Measurements from ENCODE around the gene SULT4A1.
A peak's percentile ranks its signal among the peaks of the same experiment; 100 is the strongest.
"Not testable (repeated sequence)": the region's sequence is repeated elsewhere in the genome, so short reads cannot be mapped to it uniquely, and the experiment has no call there.

The SULT4A1 gene

GRCh38 chr22:43862074-43862881, at the start of gene SULT4A1:
Gene SULT4A1, minus strand, starts transcription at chr22:43862513. Its CDS starts 131 bp downstream, at chr22:43862382.
- DNase-seq (ENCODE audit: low spot score) = peak; percentile 44

GRCh38 chr22:43911351-43911750, 49.0 kb upstream of the SULT4A1 start:
- no peak for DNase-seq (ENCODE audit: low spot score)

- DNase-seq (ENCODE audit: low spot score) = no peak
Measured at GRCh38 chr22:43910178-43910695, 47.9 kb upstream of the SULT4A1 start.

- no peak for DNase-seq (ENCODE audit: low spot score)
Measured at GRCh38 chr22:43909708-43910107, 47.4 kb upstream of the SULT4A1 start.

- no peak for DNase-seq (ENCODE audit: low spot score)
Measured at GRCh38 chr22:43905681-43906080, 43.4 kb upstream of the SULT4A1 start.

GRCh38 chr22:43904412-43904811, 42.1 kb upstream of the SULT4A1 start:
- DNase-seq (ENCODE audit: low spot score) = not testable (repeated sequence)

- DNase-seq (ENCODE audit: low spot score) = not testable (repeated sequence)
Measured at GRCh38 chr22:43903033-43903432, 40.7 kb upstream of the SULT4A1 start.

- peak; percentile 70 for DNase-seq (ENCODE audit: low spot score)
Measured at GRCh38 chr22:43901976-43902643, 39.8 kb upstream of the SULT4A1 start.

- no peak for DNase-seq (ENCODE audit: low spot score)
Measured at GRCh38 chr22:43900206-43900605, 37.9 kb upstream of the SULT4A1 start.

- DNase-seq (ENCODE audit: low spot score) = peak; percentile 75
Measured at GRCh38 chr22:43897751-43898261, 35.5 kb upstream of the SULT4A1 start.

- no peak for DNase-seq (ENCODE audit: low spot score)
Measured at GRCh38 chr22:43895986-43896645, 33.8 kb upstream of the SULT4A1 start.

GRCh38 chr22:43894122-43894521, 31.8 kb upstream of the SULT4A1 start:
- DNase-seq (ENCODE audit: low spot score) = no peak

- no peak for DNase-seq (ENCODE audit: low spot score)
Measured at GRCh38 chr22:43893266-43893665, 31.0 kb upstream of the SULT4A1 start.

GRCh38 chr22:43892183-43892894, 30.0 kb upstream of the SULT4A1 start:
- no peak for DNase-seq (ENCODE audit: low spot score)

- DNase-seq (ENCODE audit: low spot score) = peak; percentile 53
Measured at GRCh38 chr22:43891360-43892182, 29.3 kb upstream of the SULT4A1 start, which contains the start of gene PNPLA5. Gene PNPLA5, minus strand, starts transcription at chr22:43892013. Its CDS starts 133 bp downstream, at chr22:43891880.

GRCh38 chr22:43890901-43891331, 28.6 kb upstream of the SULT4A1 start:
- DNase-seq (ENCODE audit: low spot score) = no peak

- peak; percentile 58 for DNase-seq (ENCODE audit: low spot score)
Measured at GRCh38 chr22:43889860-43890253, 27.5 kb upstream of the SULT4A1 start.

GRCh38 chr22:43889201-43889859, 27.0 kb upstream of the SULT4A1 start:
- no peak for DNase-seq (ENCODE audit: low spot score)

- DNase-seq (ENCODE audit: low spot score) = no peak
Measured at GRCh38 chr22:43888740-43889139, 26.4 kb upstream of the SULT4A1 start.

- no peak for DNase-seq (ENCODE audit: low spot score)
Measured at GRCh38 chr22:43887391-43887790, 25.1 kb upstream of the SULT4A1 start.
